Measurements from ENCODE around the gene TBATA.

- TF ChIP-seq POLR2AphosphoS5 (IDR thresholded peaks at IDR 0.05; ENCODE audit: low read depth, low read length), result no peak
- TF ChIP-seq YY1 (IDR thresholded peaks at IDR 0.05; ENCODE audit: low read depth), result 0 out of 2 replicates have a peak, but pooled peaks have one; percentile 28
- peak; percentile 85 for TF ChIP-seq CTCF (IDR thresholded peaks at IDR 0.05)
- TF ChIP-seq REST (IDR thresholded peaks at IDR 0.05; ENCODE audit: low read depth, low read length), result no peak; the same call in 1 of the 2 replicates
- no peak for TF ChIP-seq TCF12 (IDR thresholded peaks at IDR 0.05)
- TF ChIP-seq GATA2 (CRISPR knock-in tag; IDR thresholded peaks at IDR 0.05), result no peak
- no peak for TF ChIP-seq EP300 (IDR thresholded peaks at IDR 0.05; ENCODE audit: borderline replicate concordance in 1 of 2, low read depth in 1 of 2, low read length in 1 of 2)
These were observed 30.5 kb upstream of the TBATA start, which contains the start of gene SGPL1 for GRCh38 chr10:70815504-70816219.
